Cardiac fibroblast (primary cell): ENCODE measurements around the gene SLC25A47.
"Not testable (repeated sequence)": the region's sequence is repeated elsewhere in the genome, so short reads cannot be mapped to it uniquely, and the experiment has no call there.

Source experiments
- DNase-seq, 2 donors: peaks; one replicate each; pipeline versions ENCODE4 v3.0.0 to v3.0.0-alpha.2; 2010; ENCODE audit warnings: low read depth in 2 of 2
- H3K4me3 ChIP-seq, 2 donors: replicated peaks in 1 of 2; 1 replicate in 1 of 2; 2 replicates in 1 of 2; pipeline ENCODE4 v1.5.1; 2011; ENCODE audit warnings: low read depth in 2 of 2, low read length in 2 of 2, mild to moderate bottlenecking in 2 of 2, moderate library complexity in 1 of 2
- CTCF ChIP-seq: IDR thresholded peaks from one replicate; pipeline ENCODE4 v1.5.1; 2011; ENCODE audit warnings: low read depth, mild to moderate bottlenecking, low read length, inconsistent platforms

Gene SLC25A47

DNA sequence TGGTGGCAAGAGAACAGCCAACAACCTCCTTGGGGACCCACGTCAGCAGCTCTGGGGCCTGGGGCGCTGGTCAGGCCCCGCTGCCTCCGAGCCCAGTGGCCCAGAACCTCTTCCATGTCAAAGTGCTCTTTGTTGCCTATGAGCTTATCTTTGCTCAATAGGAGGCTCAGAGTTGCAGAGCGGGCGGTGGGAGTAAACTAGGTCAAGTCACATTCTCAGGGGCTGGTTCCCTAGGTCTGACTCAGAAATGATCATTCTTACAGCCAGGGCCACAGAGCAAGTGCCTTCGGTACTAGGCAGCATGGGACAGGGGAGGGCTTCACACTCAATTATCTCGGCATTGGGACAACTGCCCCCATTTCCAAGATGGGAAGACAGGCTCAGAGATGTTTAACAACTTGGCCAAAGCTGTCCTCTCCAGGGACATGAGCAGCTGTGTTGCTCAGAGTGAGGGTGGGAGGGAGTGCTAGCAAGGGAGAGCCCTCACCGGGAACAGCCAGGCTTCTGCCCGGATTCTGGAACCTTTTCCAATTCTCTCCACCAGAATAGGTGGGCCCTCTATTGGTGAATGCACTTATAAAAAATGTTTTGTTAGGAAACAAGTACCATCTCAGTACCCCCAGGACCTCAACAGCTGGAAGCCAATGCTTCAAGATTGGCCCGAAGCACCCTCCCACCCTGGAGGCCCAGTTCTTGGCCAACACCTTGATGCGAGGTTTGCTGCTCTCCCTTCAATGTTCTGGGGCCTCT is 28.8 kb upstream of the SLC25A47 start:
- no peak overlapping the region for H3K4me3 ChIP-seq
- TF ChIP-seq CTCF: no peak
- DNase-seq: peak; percentile 34 to 53

GRCh38 chr14:100294963-100295330 is 28.2 kb upstream of the SLC25A47 start:
- no peak overlapping the region for H3K4me3 ChIP-seq
- no peak for DNase-seq
- TF ChIP-seq CTCF: no peak

DNA sequence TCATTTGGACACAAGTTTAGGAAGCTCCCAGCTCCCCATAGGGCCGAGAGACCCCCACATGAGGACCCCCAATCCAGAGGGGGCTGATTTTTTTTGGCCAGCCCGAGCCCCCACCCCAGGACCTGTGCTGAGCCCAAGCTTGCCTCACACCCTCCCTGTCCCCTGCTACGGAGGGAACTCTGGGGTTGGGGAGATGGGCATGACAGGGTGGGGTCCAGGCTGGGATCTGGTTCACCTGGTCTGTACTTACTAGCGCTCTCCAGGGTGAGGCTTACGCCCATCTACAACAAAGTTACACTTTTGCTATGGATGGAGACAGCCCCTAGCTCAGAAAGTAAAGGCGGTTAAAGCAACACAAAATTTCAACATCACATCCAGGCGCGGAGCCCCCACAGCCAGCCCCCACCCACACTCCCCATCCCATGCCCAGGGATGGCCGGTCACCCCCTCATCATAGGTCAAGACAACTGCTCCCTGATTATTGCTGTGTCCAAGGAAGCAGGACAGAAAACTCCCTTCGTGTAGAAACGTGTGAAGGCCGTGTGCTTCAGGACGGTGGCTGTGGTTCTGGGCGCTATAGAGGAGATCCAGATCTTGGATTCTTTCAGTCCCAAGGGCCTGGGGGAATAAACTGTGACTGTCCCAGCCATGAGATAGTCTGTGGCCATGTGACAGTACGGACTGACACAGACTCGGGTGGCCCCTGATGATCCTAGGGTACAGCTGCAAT is 27.6 kb upstream of the SLC25A47 start:
- no peak overlapping the region for H3K4me3 ChIP-seq
- no peak for TF ChIP-seq CTCF
- DNase-seq: no peak

DNA sequence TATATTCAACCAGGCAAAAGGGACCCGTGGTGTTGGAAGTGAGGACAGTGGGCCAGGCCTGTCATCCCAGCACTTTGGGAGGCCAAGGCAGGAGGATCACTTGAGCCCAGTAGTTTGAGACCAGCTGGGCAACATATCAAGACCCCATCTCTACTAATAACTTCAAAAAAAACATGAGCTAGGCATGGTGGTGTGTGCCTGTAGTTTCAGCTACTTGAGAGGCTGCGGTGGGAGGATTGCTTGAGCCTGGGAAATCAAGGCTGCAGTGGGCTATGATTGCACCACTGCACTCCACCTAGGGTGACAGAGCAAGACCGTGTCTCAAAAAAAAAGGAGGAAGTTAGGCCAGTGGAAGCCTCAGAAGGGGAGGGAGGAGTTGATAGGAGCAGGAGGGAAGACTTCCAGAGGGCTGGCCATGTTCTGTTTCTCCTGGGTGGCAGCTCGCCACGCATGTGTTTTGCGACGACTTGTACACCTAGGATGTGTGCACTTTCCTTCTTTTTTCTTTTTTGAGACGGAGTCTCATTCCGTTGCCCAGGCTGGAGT is 27.0 kb upstream of the SLC25A47 start:
- TF ChIP-seq CTCF: no peak
- DNase-seq: no peak

DNA sequence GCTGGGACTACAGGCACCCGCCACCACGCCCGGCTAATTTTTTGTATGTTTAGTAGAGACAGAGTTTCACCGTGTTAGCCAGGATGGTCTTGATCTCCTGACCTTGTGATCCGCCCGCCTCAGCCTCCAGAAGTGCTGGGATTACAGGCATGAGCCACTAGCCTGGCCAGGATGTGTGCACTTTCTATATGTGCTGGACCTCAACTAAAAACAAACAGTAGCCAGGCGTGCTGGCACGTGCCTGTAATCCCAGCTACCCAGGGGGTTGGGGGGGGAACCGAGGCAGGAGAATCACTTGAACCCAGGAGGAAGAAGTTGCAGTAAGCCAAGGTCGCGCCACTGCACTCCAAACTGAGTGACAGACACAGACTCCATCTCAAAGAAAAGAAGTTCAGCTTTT is 26.4 kb upstream of the SLC25A47 start:
- DNase-seq, H3K4me3 ChIP-seq: not testable (repeated sequence)

More for the DNA sequence above, 27.0 kb upstream of the SLC25A47 start:
- H3K4me3 ChIP-seq: no peak overlapping the region

GRCh38 chr14:100297320-100298300 is 25.5 kb upstream of the SLC25A47 start:
- no peak overlapping the region for H3K4me3 ChIP-seq
- no peak for TF ChIP-seq CTCF
- DNase-seq: peak; percentile 52 to 88
